Camera-type eye (tissue), 1 donor: ENCODE data around the gene RPL27. TPM values are rescaled to one million over a fixed set of nuclear protein-coding genes. Genes with fewer than 3 reads are reported as not detected.

Experiments
- total RNA-seq: library from RNA; depleted of rRNA; stranded (reverse); fragments of >200 nt; gene quantifications from one replicate; pipeline ENCODE4 v1.2.3, GENCODE V29; 2014

RPL27 gene
- total RNA-seq: 706 TPM

DNA sequence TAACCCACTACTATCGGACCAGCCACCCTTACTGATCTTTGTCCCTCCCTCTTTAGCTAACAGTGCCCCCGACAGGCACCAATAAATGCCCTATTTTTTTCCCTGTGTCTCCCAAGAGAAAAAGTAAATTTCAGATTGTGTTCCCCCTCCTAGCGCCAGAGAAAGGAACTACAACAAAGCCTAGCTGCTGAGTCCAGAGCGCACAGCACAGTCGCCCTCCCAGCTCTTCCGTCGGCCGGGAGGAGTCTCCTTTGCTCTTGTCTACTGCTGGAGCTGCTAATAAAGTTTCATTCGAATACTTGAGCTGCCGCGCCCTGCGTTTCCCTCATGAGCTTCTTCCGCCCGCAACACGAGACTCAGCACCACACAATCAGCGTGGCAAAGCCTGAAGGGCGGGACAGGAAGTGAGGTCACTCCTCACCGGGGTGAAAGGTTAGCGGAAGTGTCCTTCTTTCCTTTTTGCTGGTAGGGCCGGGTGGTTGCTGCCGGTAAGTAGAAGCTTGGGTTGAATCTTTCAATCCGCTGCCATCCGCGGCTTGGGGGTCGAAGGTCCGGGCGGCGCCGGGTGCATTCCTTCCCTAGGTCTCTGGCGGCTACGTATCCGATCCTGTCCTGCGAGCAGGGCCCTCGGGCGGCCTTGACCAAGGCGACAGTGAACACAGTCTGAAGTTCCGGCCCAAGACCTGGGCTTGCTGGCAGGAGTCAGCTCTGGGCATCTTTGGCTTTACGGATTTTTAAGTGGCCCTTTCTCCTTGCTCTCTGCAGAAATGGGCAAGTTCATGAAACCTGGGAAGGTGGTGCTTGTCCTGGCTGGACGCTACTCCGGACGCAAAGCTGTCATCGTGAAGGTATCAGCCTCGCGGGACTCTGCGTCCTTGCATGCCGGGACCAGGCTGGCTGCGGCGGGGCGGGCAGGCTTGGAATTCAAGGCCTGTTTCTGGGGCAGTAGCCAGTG, at the start of gene RPL27:
Gene RPL27 (plus strand): TSS at position 436 of the 955 bp plus-strand sequence. CDS start 332 bp downstream, at position 768.

DNA sequence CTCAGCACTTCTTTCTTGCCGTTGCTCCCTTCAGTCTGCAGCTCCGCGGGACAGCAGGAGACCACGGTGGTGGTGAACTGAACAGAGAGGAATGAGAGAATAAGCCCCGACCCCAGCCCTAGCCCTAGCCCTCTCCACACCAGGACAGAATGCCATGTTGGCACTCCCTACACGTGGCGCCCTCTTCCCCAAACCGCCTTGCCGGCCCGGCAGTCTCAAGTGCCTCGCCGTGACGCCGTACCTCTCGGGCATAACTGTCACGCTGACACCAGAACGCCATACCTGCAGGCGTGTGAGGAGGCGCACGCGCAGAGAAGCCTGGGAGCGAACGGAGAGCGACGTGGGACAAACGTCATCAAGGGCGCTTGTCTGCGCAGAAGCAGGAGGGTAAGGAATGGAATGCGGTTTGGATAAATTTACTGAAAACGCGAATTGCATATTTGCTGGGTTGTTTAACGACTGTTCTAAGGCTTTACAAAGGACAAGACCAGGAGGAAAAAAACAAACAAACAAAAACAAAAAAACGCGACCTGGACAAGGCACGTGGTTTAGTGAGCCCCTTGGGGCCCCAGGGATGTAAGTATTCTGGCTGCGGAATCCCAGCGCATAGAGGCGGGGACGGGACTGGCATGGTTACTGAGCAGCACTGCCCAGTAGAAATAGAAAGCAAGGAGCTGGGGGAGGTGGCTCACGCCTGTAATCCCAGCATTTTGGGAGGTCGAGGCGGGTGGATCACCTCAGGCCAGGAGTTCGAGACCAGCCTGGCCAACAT, 33.9 kb upstream of the RPL27 start, which contains the start of gene AARSD1:
Gene AARSD1 (minus strand): TSS at position 294 of the 772 bp plus-strand sequence. CDS start 14 bp downstream, at position 280.

DNA sequence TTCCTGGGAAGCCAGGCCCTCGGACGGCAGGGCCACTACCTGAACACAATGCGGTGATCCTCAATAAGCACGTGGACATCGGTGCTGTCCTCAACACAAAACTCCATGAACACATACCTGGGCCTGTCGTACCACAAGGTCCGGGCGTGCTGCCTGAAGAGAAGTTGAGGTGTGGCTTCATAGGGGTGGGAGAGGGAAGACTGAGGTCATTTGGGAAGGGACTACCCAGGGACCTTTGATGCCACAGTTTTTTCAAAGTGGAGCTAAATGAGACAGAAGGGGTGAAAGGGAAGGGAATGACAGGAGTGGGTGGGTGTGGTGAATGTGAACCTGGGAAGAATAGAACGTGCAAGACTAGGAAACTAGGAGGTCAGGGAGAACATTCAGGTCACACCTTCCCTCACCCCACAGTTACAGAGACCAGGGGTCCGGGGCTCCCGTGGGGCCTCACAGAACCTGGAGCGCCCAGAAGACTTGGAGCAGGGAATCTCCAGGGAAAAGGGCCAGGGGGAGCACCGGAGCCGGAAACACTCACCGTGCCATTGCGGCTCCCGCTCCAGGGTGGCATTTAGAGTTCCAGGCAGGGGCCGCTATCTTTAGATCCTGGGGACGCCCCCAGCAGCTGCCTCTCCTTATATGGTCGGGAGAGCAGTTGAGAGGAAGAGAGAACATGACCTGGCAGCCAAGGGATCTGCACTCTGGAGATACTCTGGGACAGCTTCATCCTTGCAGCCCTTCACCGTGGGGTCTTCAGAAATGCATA, 18.5 kb upstream of the RPL27 start, which contains the start of gene PTGES3L:
Gene PTGES3L (minus strand): TSS at position 570 of the 763 bp plus-strand sequence. CDS start 27 bp downstream, at position 543.

DNA sequence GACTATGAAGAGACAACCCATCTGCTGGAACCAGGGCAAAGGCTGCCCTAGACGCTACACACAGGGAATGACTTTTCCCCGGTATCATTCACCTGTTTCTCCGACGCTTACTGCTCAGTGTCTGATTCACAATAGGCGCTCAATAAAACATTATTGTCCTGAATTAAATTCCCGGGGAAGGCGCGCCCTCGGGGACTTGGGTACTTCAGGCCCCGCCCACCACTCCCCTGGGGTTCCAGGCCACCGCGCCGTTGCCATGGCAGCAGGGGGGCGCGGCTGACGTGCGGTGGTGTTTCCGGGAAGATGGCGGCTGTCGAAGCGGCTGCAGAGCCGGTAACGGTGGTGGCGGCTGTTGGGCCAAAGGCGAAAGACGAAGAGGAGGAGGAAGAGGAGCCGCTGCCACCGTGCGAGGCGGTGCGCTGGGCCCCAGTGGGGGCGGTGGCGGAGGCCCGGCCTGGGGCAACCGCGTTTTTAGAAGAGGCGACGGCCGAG, 17.9 kb upstream of the RPL27 start, which contains the start of gene RUNDC1:
Gene RUNDC1 (plus strand): TSS at position 292 of the 492 bp plus-strand sequence. CDS start 12 bp downstream, at position 304.

DNA sequence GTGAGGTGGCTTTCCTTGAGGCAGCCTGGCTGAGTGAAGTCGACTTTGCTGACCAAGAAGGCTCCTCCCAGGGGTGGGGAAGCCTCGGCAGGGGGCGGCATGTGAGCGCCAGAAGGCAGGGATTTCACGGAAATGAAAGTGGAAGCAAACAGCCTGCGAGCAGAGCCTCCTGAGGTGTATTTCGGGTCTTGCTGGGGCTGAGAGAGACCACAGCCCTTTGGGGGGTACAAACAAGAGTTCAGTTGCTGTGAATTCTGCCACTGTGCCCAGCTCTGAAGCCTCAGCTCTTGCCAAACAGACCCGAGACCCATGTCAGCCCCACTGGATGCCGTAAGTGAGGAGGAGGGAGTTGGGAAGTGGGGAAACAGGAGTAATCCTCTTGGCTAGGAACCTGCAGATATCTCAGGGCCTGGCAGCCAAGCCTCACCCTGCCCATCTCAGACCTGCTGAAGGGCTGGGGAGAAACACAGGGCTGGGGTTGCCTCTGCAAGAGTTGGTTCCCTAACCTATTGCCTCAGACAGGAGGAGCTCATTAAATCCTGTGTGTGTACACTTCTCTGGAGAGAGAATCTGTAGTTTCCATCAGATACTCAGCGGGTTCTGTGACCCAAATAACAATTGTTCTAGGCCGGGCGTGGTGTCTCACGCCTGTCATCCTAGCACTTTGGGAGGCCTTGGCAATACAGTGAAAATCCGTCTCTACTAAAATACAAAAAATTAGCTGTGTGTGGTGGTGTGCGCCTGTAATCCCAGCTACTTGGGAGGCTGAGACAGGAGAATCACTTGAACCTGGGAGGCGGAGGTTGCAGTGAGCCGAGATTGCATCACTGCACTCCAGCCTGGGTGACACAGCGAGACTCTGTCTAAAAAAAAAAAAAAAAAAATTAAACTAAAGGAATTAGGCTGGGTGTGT, 8.7 kb downstream of the RPL27 start, which contains the start of gene IFI35:
Gene IFI35 (plus strand): TSS at position 146 of the 913 bp plus-strand sequence. CDS start 164 bp downstream, at position 310.

DNA sequence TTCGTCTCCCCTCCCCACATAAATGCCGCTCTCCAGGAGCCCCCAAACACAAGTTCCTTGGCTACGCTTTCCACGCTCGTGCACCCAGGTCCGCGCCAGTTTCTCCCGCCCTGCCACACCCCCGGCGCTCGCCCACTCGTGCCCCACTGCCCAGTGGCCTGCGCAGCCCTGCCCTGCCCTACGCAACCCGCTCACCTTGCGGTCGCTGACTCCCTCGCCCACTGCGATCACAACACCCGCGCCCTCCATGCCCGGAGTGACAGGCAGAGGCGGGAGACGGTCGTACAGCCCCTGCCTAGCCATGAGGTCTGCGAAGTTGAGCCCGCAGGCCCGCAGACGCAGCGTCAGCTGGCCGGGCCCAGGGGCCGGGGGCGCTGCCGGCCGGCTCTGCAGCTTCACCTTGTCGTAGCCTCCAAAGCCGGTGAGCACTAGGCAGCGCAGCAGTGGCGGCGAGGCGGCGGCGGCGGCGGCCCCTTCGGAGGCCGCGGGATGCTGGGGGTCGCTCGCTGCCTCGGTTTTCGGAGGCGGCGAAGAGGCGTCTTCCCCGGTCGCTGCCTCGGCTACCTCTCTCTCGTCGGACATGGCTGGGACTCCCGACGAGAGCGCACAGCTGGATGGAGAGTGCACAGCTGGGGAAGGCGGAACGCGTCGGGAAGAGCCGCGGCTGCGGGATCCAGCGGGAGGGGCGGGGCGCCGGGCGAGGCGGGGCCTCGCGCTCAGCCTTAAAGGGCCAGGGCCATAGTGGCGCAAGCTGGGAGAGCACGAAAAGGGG, 23.7 kb downstream of the RPL27 start, which contains the start of gene VAT1:
Gene VAT1 (minus strand): TSS at position 645 of the 772 bp plus-strand sequence. CDS start 63 bp downstream, at position 582.

DNA sequence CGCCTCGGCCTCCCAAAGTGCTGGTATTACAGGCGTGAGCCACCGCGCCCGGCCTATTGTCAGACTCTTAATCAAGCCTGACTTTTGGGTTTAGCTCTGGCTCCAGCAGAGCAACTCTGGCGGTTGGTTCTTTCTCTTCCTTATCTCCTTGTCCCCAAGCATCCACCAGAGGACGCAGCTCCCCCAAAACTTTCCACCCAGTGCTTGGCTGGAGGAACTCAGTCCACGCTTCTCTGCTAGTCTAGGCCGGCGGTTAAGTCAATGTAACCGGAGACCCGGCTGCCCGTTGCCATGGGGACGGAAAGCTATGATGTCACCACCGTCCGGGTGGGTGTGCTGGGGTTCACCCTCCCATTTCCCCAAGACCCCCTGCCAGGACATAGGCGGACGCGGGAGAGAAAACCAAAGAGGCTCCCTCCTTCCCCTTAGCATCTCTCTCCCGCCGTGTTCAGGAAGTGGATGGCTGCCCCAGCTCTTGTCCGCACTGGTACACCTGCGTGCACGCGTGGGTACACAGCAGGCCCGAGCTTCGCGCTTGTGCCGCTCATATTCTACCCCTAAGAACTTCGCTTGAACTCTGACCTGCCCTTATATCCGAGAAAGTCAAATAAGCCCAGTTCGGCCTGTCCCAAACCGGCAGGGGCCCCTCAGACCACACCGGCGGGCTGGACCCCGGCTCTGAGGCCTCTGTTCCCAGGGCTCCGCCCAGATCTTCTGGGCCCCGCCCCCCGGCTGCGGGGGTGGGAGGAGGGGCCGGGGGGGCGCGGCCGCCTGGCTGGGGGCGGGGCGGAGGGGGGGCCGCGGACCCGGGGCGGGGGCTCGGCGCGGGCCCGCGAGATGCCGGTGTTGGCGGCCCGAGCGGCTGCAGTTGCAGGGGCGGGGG, 26.4 kb downstream of the RPL27 start, which contains the start of gene RND2:
Gene RND2 (plus strand): TSS at position 825 of the 883 bp plus-strand sequence. CDS start 117 bp downstream, outside the sequence.

Other genes starting within 250 kb of the RPL27 start
- gene RAMP2, start 237.2 kb upstream of the RPL27 start, total RNA-seq: 26.2 TPM
- gene VPS25, start 225.0 kb upstream of the RPL27 start, total RNA-seq: 48.2 TPM
- 0.33 TPM for gene WNK4, start 217.8 kb upstream of the RPL27 start, total RNA-seq
- 52.7 TPM for gene COA3, start 199.7 kb upstream of the RPL27 start, total RNA-seq
- gene CNTD1, start 199.6 kb upstream of the RPL27 start, total RNA-seq: not detected
- 76.0 TPM for gene BECN1, start 174.1 kb upstream of the RPL27 start, total RNA-seq
- 49.4 TPM for gene PSME3, start 165.0 kb upstream of the RPL27 start, total RNA-seq
- 44.6 TPM for gene AOC2, start 153.8 kb upstream of the RPL27 start, total RNA-seq
- gene AOC3, start 147.2 kb upstream of the RPL27 start, total RNA-seq: 18.6 TPM
- gene G6PC1, start 97.6 kb upstream of the RPL27 start, total RNA-seq: not detected
- gene AARSD1, start 34.0 kb upstream of the RPL27 start, total RNA-seq: 22.0 TPM
- gene PTGES3L, start 18.3 kb upstream of the RPL27 start, total RNA-seq: 4.0 TPM
- gene RUNDC1, start 17.9 kb upstream of the RPL27 start, total RNA-seq: 16.8 TPM
- gene IFI35, start 8.4 kb downstream of the RPL27 start, total RNA-seq: 9.0 TPM
- gene VAT1, start 24.0 kb downstream of the RPL27 start, total RNA-seq: 73.2 TPM
- gene RND2, start 26.8 kb downstream of the RPL27 start, total RNA-seq: 8.2 TPM
- gene BRCA1, start 126.9 kb downstream of the RPL27 start, total RNA-seq: 24.4 TPM
- gene NBR1, start 172.8 kb downstream of the RPL27 start, total RNA-seq: 149 TPM
- gene TMEM106A, start 213.5 kb downstream of the RPL27 start, total RNA-seq: 5.8 TPM
- gene CCDC200, start 230.2 kb downstream of the RPL27 start, total RNA-seq: not detected
- gene RNU2-1, start 235.6 kb downstream of the RPL27 start, total RNA-seq: not detected